ENCODE data around the gene PIP4P1.

The PIP4P1 gene

GRCh38 chr14:20412411-20412810 lies 48.8 kb downstream of the PIP4P1 start:
- in situ Hi-C loops (cut with MboI; ENCODE audit: low sequenced_read_pairs) = no loop called here

GRCh38 chr14:20409226-20409625 lies 52.0 kb downstream of the PIP4P1 start:
- in situ Hi-C loops (cut with MboI; ENCODE audit: low sequenced_read_pairs) = no loop called here
